ENCODE results near the gene ZC3H12D. TPM values are rescaled to one million over a fixed set of nuclear protein-coding genes. Genes with fewer than 3 reads are reported as not detected.

The ZC3H12D gene
- total and polyA plus RNA-seq, 2 donors (not counting 3 experiments of a cell fraction or from before 2014, with no cell fraction given) = 0.06 TPM; not detected in 1

DNA sequence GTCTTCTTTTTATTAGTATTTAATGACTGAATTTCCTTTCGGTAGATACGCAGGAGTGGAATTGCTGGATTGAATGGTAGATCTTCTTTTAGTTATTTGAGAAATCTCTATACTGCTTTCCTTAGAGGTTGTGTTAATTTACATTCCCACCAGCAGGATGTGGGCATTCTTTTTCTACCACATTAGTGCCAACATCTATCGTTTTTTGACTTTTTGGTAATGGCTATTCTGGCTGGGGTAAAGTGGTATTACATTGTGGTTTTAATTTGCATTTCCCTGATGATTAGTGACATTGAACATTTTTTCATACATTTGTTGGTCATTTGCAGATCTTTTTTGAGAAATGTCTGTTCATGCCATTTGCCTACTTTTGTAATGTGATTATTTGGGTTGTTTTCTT lies 47.6 kb downstream of the ZC3H12D start:
- Histone ChIP-seq H3K4me1 (ENCODE audit: control insufficient read depth, extremely low read depth, insufficient read depth, low read length) (no peaks in the 10 kb centered on the region), H3K9ac (replicated peaks; ENCODE audit: extremely low read depth, insufficient read depth, low read length) (no peak overlapping the region), H3K79me2 (ENCODE audit: control insufficient read depth, insufficient read depth, low read length) (no peaks in the 10 kb centered on the region), H3K9me3 (replicated peaks; ENCODE audit: control insufficient read depth, insufficient read depth, low read length) (no peaks in the 10 kb centered on the region), H3K4me3 (replicated peaks in 1 of 3; ENCODE audit: insufficient read depth in 1 of 3, low read depth in 1 of 3, low read length in 3 of 3) (no peak overlapping the region), H3K27me3 (ENCODE audit: control insufficient read depth in 2 of 2, insufficient read depth in 2 of 2, low read length in 2 of 2) (no peaks in the 10 kb centered on the region), H2AFZ (ENCODE audit: low read depth, low read length) (no peak overlapping the region), H3K27ac (ENCODE audit: insufficient read depth, low read depth, low read length) (no peak overlapping the region), H3K9me1 (replicated peaks; ENCODE audit: control insufficient read depth, extremely low read depth, insufficient read depth, low read length) (no peaks in the 10 kb centered on the region), H3K36me3 (ENCODE audit: control insufficient read depth in 2 of 2, extremely low read depth in 1 of 2, insufficient read depth in 2 of 2, low read length in 2 of 2) (no peaks in the 10 kb centered on the region), H3K4me2 (ENCODE audit: insufficient read depth, low read length) (no peak overlapping the region), H4K20me1 (replicated peaks; ENCODE audit: control insufficient read depth, extremely low read depth, insufficient read depth, low read length) (no peaks in the 10 kb centered on the region)
- ChIA-PET CTCF (no interaction called here), POLR2A (no interaction called here)
- DNase-seq (ENCODE audit: low read depth, low spot score) (no peak), FAIRE-seq (no peak)
- BruUV-seq (replicated peaks) = no TSS peak
- no peak for TF ChIP-seq GATA2 (IDR thresholded peaks at IDR 0.05; ENCODE audit: insufficient read depth, insufficient read length, low read depth, low read length)
- TF ChIP-seq, protein P1, sequence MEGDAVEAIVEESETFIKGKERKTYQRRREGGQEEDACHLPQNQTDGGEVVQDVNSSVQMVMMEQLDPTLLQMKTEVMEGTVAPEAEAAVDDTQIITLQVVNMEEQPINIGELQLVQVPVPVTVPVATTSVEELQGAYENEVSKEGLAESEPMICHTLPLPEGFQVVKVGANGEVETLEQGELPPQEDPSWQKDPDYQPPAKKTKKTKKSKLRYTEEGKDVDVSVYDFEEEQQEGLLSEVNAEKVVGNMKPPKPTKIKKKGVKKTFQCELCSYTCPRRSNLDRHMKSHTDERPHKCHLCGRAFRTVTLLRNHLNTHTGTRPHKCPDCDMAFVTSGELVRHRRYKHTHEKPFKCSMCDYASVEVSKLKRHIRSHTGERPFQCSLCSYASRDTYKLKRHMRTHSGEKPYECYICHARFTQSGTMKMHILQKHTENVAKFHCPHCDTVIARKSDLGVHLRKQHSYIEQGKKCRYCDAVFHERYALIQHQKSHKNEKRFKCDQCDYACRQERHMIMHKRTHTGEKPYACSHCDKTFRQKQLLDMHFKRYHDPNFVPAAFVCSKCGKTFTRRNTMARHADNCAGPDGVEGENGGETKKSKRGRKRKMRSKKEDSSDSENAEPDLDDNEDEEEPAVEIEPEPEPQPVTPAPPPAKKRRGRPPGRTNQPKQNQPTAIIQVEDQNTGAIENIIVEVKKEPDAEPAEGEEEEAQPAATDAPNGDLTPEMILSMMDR (IDR thresholded peaks at IDR 0.05; ENCODE audit: extremely low read depth in 1 of 2, insufficient read depth in 1 of 2, low read depth in 1 of 2, low read length in 2 of 2) = no peak
- TF ChIP-seq JUN (IDR thresholded peaks at IDR 0.05; ENCODE audit: borderline replicate concordance, insufficient read depth, insufficient read length, low read depth) = no peak
- TF ChIP-seq FOS (IDR thresholded peaks at IDR 0.05; ENCODE audit: borderline replicate concordance, insufficient read depth, low read length) = no peak
- no peak for TF ChIP-seq POLR2AphosphoS5 (IDR thresholded peaks at IDR 0.05; ENCODE audit: insufficient read depth, low read depth, low read length)
- TF ChIP-seq, protein P2, sequence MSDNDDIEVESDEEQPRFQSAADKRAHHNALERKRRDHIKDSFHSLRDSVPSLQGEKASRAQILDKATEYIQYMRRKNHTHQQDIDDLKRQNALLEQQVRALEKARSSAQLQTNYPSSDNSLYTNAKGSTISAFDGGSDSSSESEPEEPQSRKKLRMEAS (IDR thresholded peaks at IDR 0.05; ENCODE audit: insufficient read depth, insufficient read length) = no peak
- TF ChIP-seq EZH2 (IDR thresholded peaks at IDR 0.05; ENCODE audit: borderline replicate concordance, low read depth, low read length, severe bottlenecking) = no peak
- no peak for TF ChIP-seq MYC (IDR thresholded peaks at IDR 0.05; ENCODE audit: low read depth, low read length)
- TF ChIP-seq POLR2A (IDR thresholded peaks at IDR 0.05; ENCODE audit: low read depth, low read length) = no peak
- dilution Hi-C loops (cut with MboI; ENCODE audit: extremely low pct_ligation_motif_present, low sequenced_read_pairs) = no loop called here
- intact Hi-C loops (cut with micrococcal nuclease) = no loop called here

All from endothelial cell of umbilical vein (primary cell).